ENCODE results near the gene NUBP1.
"Not testable (repeated sequence)": the region's sequence is repeated elsewhere in the genome, so short reads cannot be mapped to it uniquely, and the experiment has no call there.

NUBP1 gene

DNA sequence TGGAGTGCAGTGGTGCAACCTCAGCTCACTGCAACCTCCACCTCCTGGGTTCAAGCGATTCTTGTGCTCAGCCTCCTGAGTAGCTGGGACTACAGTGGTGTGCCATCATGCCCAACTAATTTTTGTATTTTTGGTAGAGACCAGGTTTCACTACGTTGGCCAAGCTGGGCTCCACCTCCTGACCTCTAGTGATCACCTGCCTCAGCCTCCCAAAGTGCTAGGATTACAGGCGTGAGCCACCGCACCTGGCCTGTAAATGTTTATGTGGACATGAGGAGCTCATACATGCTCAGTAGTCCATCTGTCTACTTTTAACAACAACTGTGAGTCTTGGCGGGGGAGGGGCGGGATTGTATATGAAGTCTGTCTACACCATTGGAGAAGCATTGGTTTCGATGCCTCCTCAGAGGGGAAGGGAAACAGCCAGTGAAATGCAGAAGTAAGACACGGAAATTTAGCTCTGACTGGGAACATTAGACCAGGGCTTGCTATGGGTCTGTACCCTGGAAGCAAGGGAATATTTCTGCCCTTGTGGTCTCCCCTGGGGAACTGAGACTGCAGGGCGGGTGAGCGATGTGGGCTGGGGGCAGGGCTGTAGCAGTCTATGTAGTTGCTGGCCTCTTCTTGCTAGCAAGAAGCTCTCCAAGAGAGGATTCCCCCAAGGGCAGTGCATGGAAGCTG, 9.3 kb downstream of the NUBP1 start:
- FAIRE-seq, result no peak

DNA sequence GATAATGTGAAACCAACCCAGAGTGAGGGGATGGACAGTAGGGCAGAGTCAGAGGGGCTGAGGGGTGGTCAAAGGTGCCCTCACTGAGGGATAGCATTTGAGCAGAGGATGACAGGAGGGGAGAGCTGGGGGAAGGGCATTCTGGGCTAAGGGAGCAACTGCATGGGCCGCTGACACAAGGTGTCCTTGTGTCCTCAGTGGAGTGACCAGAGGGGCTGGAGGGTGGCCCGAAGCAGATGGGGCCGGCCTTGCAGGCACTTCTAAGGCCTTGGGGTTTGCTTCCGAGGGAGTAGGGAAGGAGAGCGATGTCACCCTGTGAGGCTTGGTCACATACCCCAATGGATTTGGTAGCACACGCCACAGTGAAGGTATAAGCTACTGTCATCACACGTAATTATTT, 10.0 kb downstream of the NUBP1 start:
- FAIRE-seq, result no peak

DNA sequence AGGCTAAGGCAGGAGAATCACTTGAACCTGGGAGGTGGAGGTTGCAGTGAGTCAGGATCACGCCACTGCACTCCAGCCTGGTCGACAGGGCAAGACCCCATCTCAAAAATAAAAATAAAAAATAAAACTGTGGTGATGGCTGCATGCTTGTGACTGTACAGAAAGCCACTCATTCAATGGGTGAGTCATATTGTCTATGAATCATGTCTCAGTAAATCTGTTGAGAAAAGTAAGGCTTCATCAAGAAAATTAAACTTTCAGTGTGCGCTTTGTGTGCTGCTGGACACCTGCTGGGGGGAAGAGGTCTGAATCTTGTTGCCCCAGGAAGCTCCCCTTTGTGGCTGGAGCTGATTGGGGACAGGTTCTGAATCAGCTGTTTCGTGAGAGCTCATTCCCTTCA, 11.3 kb downstream of the NUBP1 start:
- FAIRE-seq, result no peak

DNA sequence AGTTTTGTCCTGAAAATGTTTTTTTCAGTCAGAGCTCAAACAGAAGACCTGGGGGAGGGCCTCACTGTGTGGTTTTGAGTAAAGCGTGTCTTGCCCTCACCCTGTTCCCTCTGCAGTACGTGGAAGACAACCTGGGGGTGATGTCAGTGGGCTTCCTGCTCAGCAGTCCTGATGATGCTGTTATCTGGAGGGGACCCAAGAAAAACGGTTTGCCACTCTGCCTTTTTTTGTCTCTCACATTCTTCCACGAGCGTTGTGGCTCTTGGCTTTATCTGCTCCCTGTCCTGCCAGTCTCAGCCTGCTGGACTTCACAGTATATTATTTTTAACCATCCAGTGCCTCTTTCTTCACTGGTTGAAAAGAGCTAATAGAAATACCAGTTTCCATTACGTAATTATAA, 12.9 kb downstream of the NUBP1 start:
- no peak for FAIRE-seq

DNA sequence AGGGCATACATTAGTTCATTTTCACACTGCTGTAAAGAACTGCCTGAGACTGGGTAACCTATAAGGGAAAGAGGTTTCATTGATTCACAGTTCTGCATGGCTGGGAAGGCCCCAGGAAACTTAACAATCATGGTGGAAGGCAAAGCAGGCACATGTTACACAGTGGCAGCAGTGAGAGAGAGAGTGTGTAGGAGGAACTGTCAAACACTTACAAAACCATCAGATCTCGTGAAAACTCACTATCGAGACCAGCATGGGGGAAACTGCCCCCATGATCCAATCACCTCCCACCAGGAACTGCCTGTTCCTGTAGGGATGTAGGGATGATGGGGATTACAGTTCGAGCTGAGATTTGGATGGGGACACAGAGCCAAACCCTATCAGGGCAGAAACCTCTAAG, 17.2 kb downstream of the NUBP1 start:
- no peak for FAIRE-seq

DNA sequence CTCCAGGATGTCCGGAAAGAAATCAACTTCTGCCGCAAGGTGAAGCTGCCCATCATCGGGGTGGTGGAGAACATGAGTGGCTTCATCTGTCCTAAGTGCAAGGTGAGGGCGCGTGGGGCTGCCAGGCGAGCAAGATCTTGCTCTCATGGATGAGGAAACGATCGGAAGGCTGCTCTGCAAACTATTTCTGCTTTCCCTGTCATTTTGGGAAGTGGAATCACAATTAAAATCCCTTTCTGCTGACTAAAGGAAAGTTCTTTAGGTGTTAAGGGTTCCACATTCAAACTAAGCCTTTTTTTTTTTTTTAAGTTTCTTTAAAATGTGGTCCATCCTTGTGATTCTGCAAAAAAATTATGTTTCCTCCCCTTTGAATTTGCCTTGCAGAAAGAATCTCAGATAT, 17.7 kb downstream of the NUBP1 start:
- no peak for FAIRE-seq

DNA sequence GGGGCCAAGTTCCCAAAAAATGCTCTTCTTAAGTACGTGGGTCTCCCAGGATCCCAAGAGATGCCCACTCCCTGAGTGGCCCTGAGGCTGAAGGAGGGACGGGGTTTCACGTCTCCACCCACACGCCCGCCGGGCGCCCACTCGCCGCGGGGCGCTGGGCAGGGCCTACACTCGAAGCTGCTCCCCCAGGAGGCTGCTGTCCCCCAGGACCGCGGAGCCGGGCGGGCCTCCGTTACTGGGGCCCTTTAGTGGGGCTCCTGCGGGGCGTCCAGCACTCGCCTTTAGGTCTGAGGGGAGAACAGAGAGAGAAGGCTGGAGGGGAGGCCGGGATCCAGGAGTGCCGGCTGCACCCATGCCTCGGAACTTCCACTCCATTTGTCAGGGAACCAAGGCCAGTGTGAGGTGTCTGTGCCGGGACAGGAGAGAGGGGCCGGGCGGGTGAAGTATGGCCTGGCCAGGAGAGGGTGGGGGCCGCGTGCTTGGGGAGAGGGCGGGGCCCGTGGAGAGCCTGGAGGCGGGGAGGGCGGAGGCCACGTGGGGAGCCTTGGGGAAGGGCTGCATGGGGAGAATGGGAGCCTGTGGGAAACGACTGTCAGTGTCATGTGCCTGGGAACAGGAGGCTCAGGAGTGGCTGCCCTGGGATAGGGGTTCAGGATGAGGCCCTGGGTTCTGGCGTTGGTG, 18.8 kb downstream of the NUBP1 start:
- FAIRE-seq, result no peak

DNA sequence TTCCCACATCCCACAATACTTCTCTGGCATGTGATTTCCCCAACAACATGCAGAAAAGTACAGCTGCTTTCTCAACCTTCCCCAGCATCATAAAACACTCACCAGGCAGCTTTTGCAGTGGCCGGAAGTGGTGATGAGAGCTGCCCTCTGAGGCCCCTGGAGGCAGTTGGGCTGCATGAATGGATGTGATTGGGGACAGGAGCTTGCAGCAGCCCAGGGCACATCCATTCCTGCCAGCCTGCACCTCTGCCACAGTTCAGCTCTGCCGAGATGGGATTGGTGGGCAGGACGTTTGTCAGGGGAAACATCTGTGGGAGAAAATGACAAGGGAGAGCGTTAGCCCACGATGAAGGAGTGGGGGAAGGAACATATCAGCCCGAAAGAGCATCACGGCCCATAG, 19.8 kb downstream of the NUBP1 start:
- no peak for FAIRE-seq

DNA sequence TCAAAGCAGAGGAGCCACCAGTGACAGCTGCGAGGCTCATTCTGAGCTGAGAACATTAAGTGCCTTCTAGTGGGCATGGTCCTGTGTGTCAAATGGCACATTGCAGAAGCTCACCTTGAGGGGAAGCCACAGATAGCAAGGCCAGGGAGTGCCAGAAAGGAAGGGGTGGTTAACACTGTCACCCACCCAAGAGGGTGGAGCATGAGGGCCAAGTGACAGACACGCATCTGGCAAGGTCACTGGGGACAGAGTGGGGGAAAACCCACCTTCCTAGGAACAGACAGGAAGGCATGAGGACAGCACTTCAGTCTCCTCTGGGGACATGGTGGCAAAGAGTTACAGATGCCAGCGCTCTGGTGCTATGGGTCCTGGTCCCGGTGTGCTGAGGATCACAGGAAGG, 22.1 kb downstream of the NUBP1 start:
- FAIRE-seq, result no peak

DNA sequence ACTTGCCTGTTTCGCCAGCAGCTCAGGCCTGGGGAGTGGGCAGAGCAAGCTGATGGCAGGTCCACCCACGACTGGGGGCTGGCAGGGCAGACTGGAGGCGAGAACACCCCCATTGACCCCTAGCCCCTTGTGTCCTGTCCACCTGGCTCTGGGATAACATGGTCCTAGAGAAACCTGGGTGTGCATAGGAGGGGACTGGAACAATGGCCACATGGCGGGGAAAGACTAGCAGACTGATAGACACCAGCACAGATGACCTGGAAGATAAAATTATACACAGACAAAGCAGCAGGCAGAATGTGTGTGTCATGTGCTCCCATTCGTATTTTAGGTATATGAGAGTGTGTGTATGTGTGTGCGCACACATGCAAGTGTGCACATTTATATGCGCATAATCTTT, 23.5 kb downstream of the NUBP1 start:
- no peak for FAIRE-seq

DNA sequence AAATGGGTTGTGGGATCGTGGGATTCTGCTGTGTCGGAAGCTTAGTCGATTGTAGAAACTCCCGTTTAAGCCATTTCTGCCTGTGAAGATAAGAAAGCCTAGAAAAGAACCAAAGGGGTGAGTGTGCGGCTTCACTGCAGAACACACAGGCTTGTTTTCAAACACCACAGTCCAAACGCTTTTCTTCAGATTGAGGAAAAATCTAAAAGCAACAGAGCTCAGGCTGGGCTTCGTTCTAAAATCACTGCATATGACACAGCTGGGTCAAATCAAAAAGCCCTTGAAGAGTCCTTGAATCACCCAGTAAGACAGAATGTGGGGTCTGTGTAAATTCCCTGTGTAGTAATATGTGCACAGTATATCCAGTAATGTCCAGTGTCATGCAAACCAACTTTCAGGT, 25.7 kb downstream of the NUBP1 start:
- FAIRE-seq, result no peak

DNA sequence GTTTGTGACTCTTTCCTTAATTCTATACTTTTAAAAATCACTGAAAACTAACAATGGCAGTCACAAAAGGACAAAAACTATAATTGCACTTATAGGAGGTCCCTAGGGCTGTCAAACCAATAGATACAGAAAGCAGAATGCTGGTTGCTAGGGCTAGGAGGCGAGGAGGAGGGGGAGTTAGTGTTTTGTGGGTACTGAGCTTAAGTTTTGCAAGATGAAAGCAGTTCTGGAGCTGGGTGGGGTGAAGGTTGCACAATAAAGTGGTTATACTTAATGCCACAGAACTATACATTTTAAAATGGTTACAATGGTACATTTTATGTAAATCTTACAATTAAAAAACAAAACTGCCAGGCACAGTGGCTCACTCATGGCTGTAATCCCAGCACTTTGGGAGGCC, 27.3 kb downstream of the NUBP1 start:
- no peak for FAIRE-seq

DNA sequence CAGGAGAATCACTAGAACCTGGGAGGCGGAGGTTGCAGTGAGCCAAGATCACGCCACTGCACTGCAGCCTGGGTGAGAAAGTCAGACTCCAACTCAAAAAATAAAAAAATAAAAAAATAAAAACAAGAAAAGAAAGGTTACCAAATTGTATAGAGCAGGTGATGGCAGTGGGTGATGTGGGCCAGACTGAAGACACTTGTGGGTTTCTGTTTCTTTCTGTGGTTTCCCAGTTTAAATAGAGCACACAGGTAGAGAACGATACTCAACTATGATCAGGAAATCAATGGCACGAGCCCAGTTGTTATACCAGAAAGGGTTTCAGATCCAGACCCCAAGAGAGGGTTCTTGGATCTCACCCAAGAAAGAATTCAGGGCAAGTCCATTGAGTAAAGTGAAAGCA, 32.6 kb downstream of the NUBP1 start:
- no peak for FAIRE-seq

DNA sequence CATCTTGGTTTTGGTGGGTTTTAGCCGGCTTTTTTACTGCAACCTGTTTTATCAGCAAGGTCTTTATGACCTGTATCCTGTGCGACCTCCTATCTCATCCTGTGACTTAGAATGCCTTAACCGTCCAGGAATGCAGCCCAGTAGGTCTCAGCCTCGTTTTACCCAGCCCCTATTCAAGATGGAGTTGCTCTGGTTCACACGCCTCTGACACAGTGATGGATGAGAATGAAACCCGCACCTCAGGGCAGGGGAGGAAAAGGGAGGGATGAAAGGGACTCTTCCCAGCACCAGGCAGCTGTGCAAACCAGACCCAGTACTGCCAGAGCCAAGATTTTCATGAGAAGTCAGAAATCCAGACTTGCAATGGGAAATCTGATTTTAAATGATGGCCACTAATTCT, 33.3 kb downstream of the NUBP1 start:
- FAIRE-seq, result not testable (repeated sequence)

DNA sequence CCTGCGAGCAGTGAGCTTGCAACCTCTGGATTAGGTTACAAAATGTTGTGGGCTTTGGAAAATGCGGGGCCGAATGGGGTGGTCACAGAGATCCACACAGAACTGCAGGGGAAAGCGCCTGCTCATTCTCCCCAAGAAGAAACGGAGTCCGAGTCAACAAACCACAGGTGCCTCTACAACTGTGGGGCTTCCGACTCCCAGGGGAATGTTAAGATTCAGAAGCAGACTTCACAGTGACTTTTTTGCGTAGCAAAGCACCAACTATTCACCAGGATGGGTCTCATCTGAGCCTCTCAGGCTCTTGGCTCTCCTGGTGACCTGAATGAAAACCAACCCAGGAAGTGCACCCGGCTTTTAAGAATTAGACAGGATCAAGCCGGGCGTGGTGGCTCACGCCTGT, 33.7 kb downstream of the NUBP1 start:
- FAIRE-seq, result no peak

DNA sequence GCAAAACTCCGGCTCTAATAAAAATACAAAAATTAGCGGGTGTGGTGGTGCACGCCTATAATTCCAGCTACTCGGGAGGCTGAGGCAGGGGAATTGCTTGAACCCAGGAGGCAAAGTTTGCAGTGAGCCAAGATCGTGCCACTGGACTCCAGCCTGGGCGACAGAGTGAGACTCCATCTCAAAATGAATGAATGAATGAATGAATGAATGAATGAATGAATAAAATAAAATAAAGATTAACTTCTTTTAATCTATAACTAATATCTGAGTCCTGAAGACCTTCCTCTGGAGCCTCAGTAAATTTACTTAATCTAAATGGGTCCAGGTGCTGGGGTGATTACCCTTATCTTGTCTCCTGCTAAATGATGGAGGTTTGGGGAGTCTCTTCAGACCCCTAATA, 36.3 kb downstream of the NUBP1 start:
- not testable (repeated sequence) for FAIRE-seq

DNA sequence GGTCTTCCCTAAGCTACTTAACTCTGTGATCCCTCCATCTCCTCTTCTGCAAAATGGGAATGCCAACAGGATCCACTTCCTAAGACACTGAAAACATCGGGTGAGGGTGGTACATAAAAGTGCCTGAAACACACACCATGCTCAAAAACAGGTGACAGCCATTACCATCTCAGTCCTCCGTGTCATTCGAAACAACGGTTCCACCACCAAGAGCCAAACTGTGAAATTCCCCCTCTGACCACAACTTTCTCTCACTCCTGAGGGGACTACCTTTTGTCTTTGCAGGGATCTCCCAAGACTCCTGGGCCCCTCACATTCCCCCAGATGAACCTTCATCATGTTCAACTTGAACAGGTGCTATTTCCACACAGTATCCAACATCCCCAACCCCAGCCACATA, 37.0 kb downstream of the NUBP1 start:
- FAIRE-seq, result no peak

DNA sequence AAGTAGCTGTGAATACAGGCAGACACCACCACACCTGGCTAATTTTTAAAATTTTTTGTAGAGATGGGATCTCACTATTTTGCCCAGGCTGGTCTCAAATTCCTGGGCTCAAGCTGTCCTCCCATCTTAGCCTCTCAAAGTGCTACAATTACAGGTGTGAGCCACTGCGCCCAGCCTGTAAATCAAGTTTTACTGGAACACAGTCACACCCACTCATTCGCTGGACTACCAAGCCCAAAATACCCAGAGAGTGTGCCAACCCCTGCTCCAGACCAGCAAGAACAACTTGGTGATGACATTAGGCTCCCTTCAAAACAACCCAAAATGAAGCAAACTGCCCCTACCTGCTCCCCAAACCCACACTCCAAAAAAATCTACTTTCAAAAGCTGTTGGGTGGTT, 39.0 kb downstream of the NUBP1 start:
- no peak for FAIRE-seq

DNA sequence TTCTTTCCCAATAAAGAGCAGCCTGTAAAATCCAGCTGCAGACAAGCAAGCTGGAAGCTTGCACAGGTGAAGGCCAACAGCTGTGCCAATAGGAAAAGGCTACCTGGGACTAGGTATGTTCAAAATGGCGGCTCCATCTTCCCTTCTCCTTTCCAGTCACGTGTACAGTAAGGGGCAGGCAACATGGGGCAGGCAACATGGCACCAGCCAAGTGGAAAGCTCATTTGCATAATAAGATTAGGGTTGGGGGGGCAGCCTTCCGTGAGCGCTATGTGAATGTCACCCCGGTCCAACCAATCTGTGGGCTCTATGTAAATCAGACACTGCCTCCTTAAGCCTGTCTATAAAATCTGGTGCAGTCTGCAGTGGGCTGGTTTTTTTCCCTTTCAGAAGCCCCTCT, 43.7 kb downstream of the NUBP1 start:
- no peak for FAIRE-seq

DNA sequence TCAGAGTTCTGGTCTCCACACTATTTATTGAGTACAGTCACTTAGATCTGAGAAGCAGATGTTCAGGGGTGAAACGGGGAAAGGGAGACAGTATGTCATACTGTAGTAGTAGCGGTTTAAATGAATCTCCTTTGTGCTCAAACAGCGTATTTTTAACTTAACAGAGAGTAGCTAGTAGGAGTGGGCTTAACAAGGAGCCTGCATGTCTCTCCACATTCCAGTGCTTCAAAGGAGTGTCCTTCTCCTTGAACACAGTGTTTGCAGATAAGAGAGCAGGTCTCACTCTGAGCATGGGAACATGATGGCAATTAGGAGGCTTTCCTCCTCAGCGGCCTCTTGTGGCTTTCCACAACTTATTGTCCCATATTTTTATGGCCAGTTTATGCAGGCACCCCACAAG, 45.0 kb downstream of the NUBP1 start:
- FAIRE-seq, result not testable (repeated sequence)

DNA sequence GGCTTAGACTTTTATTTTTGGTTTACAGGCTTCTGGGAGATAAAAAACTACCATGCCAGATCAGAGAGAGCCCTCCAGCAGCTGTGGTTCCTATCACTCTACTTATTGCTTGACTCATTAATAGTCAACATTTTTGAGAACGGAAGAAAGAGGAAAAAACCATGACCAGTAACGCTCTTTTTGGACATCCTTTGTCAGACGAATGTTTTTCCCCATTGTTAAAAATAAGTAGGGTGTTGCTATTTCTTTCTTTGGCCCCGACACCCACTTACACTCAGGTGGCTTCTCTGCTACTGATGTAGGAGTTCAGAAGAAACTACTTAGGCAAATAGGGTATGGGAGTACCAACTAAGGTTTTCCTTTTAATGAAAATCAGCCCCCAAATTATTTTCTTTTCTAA, 47.4 kb downstream of the NUBP1 start:
- FAIRE-seq, result no peak

DNA sequence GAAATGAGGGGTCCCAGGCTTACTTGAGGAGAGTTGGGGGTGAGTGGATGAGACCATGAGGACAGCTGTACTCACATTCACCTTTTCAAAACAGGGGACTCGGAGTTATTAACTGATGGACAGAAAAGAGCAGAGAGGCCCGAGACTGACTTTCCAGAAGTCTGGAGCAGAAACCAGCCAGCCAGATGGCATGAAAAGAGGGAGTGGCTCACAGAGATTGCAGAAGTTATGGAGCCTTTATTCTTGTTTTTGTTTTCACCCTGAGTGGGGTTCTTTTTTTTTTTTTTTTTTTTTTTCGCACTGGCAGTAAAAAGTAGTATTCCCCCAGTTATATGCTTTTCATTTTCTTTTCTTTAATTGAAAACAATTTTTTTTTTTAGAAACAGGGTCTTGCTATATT, 56.1 kb downstream of the NUBP1 start:
- FAIRE-seq, result no peak

DNA sequence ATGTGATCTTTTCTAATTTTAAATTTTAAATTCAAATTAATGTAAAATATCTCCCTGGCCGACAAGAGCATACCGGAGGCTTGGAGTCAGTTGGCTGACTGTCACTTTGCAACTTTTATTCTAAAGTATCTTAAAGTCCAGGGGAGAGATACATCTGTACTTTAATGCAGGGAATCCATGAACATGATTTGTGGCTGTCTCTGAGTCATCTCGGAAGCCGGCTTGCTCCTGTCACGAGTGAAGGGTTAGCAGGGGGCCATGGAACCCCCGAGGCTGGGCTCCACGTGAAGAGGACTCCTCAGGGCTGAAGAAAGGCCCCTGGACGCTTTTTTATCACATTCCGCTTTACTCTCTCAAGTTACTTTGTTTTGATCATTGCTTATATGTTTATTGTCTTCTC, 61.7 kb downstream of the NUBP1 start:
- no peak for FAIRE-seq

DNA sequence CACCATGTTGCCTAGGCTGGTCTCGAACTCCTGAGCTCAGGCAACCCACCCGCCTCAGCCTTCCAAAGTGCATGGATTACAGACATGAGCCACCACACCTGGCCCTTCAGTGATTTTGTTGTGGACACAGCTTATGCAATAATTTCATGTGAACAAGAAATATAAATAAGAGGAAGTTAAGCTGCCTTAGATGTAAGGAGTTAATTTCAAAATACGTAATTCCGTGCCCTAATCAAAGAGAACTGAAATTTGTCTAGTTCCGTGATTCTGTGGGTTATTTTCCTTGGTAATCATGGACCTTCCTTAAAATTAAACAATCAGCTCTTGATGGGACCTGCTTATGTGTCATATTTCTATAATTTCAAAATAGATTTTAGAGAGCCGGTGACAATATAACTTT, 63.1 kb downstream of the NUBP1 start:
- FAIRE-seq, result no peak

DNA sequence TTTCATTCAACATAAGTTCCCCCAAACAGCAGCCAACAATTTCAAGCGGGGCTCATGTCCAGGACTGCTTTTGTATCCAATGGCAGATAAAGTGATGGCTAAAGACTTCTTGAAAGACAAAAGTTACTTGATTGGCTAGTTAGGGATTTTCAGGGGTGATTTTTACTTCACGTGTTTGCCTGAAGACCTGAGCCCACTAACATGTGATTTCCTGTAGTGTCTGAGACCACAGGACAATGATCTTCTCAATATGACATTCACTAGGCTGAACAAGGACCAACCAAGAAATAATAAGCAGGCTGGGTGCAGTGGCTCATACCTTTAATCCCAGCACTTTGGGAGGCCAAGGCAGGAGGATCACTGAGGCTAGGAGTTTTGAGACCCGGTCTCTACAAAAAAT, 64.6 kb downstream of the NUBP1 start:
- FAIRE-seq, result no peak

Measured in endometrium (tissue), 2 donors.